ENCODE data around the gene CIAO3. TPM values are rescaled to one million over a fixed set of nuclear protein-coding genes. Genes with fewer than 3 reads are reported as not detected.

The CIAO3 gene
- total RNA-seq, 6 donors from 2014 or later = 27.8 to 96.4 (median 33.1) TPM

DNA sequence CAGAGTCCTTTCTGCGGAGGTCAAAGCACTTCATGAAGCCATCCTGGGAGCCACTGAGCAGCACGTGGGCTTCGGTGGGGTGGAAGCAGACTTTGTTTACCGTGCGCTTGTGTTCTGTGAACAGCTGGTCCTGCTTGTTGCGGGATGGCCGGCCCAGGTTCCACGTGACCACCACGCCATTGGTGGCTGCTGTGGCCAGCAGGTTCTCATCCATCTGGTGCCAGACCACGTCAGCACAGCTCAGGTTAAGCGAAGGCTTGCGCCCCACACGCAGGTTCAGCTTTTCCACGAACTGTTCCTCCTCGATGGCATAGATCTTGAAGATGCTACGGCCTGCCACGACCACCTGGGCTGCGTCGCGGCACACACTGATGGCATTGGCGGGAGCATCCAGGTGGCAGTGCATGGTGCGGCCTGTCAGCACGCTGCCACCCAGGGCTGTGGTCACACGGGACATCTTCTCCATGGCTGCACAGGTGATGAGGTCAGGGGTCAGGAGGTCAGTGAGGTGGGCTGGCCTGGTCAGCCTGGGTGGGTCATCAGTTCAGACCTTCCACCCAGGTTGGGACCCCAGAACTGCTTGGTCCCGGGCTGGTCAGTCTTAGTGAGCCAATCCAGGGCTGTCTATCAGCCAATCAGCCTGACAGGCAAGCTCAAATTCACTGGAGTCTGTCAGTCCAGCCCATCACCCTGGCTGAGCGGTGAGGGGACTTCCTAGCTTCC lies 51.5 kb downstream of the CIAO3 start:
- DNase-seq = peak in 1 of 2 donors; percentile 68
- H3K27ac ChIP-seq = peak overlapping the region; percentile 84 to 92 (median 86)
- no peak for ATAC-seq (ENCODE audit: low FRiP score in 2 of 2)

DNA sequence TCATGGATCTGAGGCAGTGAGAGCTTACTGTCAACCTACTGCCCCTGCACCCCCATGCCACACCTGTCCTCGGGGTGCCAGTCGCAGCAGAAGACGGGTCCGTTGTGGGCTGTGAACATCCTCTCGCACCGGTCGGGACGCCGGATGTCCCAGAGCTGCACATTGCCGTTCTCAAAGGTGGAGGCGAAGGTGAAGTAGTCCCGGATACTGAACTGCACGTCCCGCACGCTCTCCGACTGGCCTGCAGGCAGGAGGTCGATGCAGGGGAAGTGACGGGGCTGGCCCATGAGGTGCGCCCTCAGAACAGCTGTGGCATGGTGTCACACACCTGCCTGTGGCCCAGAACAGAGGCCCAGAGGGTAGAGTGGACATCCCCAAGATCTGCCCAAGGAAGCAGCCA lies 53.3 kb downstream of the CIAO3 start:
- H3K4me1 ChIP-seq = peaks cover 37 to 66% (median 50%) of the 10 kb centered on the region in 4 donors
- TF ChIP-seq POLR2AphosphoS5 (IDR thresholded peaks at IDR 0.05) (no peak), POLR2A (IDR thresholded peaks at IDR 0.05) (no peak), EP300 (IDR thresholded peaks at IDR 0.05) (no peak)
- TF ChIP-seq, protein P1, sequence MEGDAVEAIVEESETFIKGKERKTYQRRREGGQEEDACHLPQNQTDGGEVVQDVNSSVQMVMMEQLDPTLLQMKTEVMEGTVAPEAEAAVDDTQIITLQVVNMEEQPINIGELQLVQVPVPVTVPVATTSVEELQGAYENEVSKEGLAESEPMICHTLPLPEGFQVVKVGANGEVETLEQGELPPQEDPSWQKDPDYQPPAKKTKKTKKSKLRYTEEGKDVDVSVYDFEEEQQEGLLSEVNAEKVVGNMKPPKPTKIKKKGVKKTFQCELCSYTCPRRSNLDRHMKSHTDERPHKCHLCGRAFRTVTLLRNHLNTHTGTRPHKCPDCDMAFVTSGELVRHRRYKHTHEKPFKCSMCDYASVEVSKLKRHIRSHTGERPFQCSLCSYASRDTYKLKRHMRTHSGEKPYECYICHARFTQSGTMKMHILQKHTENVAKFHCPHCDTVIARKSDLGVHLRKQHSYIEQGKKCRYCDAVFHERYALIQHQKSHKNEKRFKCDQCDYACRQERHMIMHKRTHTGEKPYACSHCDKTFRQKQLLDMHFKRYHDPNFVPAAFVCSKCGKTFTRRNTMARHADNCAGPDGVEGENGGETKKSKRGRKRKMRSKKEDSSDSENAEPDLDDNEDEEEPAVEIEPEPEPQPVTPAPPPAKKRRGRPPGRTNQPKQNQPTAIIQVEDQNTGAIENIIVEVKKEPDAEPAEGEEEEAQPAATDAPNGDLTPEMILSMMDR (IDR thresholded peaks at IDR 0.05) = no peak
- DNase-seq = peak in 1 of 2 donors; percentile 77
- H3K27ac ChIP-seq = no peak overlapping the region
- no peak for ATAC-seq (ENCODE audit: low FRiP score in 2 of 2)
- no peak overlapping the region for H3K4me3 ChIP-seq
- no peaks in the 10 kb centered on the region for H3K27me3 ChIP-seq
- H3K36me3 ChIP-seq = peaks cover under 1 to 26% (median 13%) of the 10 kb centered on the region in 4 donors
- no peaks in the 10 kb centered on the region for H3K9me3 ChIP-seq
- 89 to 94% methylated on average over 16 to 19 of the region's 19 CpGs for WGBS, 2 donors

More for the DNA sequence above, 51.5 kb downstream of the CIAO3 start:
- no peaks in the 10 kb centered on the region for H3K9me3 ChIP-seq
- peaks cover 32 to 58% (median 45%) of the 10 kb centered on the region in 4 donors for H3K4me1 ChIP-seq
- 85 to 88% methylated on average over 11 to 24 of the region's 26 CpGs for WGBS, 2 donors
- H3K27me3 ChIP-seq = peaks cover 0 to 18% (median 12%) of the 10 kb centered on the region in 4 donors
- H3K4me3 ChIP-seq = peak overlapping the region; percentile 76 to 98 (median 79)
- TF ChIP-seq EP300 (IDR thresholded peaks at IDR 0.05) = no peak
- no peak for TF ChIP-seq POLR2AphosphoS5 (IDR thresholded peaks at IDR 0.05)
- no peak for TF ChIP-seq POLR2A (IDR thresholded peaks at IDR 0.05)
- TF ChIP-seq, protein P1 (IDR thresholded peaks at IDR 0.05) = no peak
- H3K36me3 ChIP-seq = peaks cover 0 to 18% (median 5%) of the 10 kb centered on the region in 4 donors

DNA sequence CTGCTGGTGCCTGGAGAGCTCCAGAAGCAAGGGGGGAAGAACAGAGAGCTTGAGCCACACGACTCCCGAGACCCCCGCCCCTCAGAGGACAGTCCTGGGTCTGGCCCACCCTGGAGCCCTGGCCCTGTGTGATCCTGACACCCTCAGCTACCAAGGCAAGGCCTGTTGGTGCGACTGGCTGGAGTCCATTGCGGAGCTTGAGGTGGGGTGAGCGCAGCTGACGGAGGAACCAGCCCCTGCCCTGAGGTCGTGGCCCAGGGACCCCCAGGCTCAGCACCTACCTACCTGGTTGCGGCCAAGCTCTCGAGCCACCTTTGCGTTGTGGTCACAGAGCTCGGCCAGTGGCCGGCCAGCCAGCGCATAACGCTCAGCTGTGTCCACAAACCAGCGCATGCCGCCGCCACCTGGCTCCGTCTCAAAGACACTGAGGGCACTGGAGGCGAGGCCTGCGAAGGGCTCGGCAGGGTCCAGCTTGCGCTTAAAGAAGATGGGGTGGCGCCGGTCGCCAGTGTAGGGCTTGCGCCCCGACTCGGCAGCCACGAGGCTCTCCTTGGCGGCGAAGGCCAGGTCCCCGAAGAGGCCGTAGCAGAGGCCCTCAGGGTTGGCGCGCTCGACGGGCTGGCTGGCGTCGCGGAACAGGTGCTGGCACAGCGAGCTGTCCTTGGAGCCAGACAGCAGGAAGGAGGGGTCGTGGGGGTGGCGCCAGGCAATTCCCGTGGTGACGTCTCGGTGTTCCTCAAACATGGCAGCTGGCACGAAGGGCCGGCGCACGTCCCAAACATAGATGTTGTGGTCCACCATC lies 54.1 kb downstream of the CIAO3 start:
- no peak for ATAC-seq (ENCODE audit: low FRiP score in 2 of 2)
- no peaks in the 10 kb centered on the region for H3K9me3 ChIP-seq
- H3K4me1 ChIP-seq = peaks cover 43 to 74% (median 58%) of the 10 kb centered on the region in 4 donors
- WGBS, 2 donors = 94 to 97% methylated on average over 23 to 51 of the region's 51 CpGs
- H3K27ac ChIP-seq = no peak overlapping the region
- no peak overlapping the region for H3K4me3 ChIP-seq
- TF ChIP-seq EP300 (IDR thresholded peaks at IDR 0.05) (no peak), POLR2A (IDR thresholded peaks at IDR 0.05) (no peak), POLR2AphosphoS5 (IDR thresholded peaks at IDR 0.05) (no peak)
- TF ChIP-seq, protein P1 (IDR thresholded peaks at IDR 0.05) = no peak
- peak in 1 of 2 donors; percentile 86 for DNase-seq
- no peaks in the 10 kb centered on the region for H3K27me3 ChIP-seq
- peaks cover 8 to 34% (median 21%) of the 10 kb centered on the region in 4 donors for H3K36me3 ChIP-seq

DNA sequence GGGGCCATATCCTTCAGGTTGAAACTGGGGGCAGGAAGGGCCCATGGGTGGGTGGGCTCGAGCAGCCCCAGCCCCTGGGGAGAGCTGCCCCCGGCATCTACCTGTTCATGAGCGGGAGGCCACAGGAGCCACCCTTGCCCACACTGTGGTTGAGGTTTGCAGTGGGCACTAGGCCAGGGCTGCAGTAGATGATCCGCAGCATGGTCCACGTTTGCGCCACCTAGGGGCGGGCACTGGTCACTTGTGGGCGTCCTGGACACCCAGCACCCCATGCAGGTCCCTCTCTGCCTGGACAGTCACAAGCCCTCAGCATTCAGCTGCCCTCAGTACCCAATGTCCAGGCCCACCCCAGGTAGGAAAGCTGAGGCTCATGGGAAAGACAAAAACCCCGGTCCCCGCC lies 54.8 kb downstream of the CIAO3 start:
- peaks cover 50 to 79% (median 64%) of the 10 kb centered on the region in 4 donors for H3K4me1 ChIP-seq
- TF ChIP-seq POLR2A (IDR thresholded peaks at IDR 0.05) = no peak
- TF ChIP-seq, protein P1 (IDR thresholded peaks at IDR 0.05) = peak in 2 of 6 experiments; percentile 26 to 35
- H3K9me3 ChIP-seq = no peaks in the 10 kb centered on the region
- no peak overlapping the region for H3K27ac ChIP-seq
- no peak overlapping the region for H3K4me3 ChIP-seq
- peaks cover 8 to 39% (median 23%) of the 10 kb centered on the region in 4 donors for H3K36me3 ChIP-seq
- ATAC-seq (ENCODE audit: low FRiP score in 2 of 2) (no peak), DNase-seq (peak; percentile 45 to 79)
- H3K27me3 ChIP-seq = no peaks in the 10 kb centered on the region
- WGBS, 2 donors = 66 to 81% methylated on average over 3 to 10 of the region's 10 CpGs

Data from upper lobe of left lung (tissue), 6 donors.